ENCODE results near the gene COMMD9. TPM values are rescaled to one million over a fixed set of nuclear protein-coding genes. Genes with fewer than 3 reads are reported as not detected.

COMMD9 gene
- total RNA-seq, 1 experiment from 2014 or later, result 70.8 TPM

DNA sequence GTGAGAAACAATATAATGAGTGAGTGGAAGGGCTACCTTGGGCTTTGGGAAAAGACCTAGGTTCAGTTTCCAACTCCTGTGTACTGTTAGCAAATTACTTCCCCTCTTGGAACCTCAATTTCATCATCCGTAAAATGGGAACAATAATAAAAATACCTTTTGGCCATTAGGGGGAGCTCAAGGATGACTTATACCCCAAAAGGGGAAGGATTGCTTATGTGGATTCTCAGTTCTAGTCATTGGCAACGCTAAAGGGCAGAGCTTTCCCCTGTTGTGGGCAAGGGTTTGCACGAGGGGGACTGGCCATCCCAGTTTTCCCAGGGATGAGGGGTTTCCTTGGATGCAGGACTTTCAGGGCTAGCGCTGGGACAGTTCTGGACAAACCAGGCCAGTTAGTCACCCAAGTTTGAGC is 3.1 kb upstream of the COMMD9 start:
- Histone ChIP-seq H3K4me2 (ENCODE audit: low read length) (no peak overlapping the region), H3K4me1 (ENCODE audit: insufficient read depth, low read length) (peaks cover 8% of the 10 kb centered on the region; the same call in 1 of the 2 replicates), H3K36me3 (ENCODE audit: low read depth, low read length) (no peaks in the 10 kb centered on the region; the same call in 1 of the 2 replicates), H3K9me3 (ENCODE audit: low read length) (no peaks in the 10 kb centered on the region), H3K9ac (ENCODE audit: low read length) (no peak overlapping the region), H3K4me3 (ENCODE audit: low read length) (no peak overlapping the region), H3K27ac (ENCODE audit: low read length) (no peak overlapping the region), H2AFZ (ENCODE audit: low read length) (no peak overlapping the region), H3K79me2 (ENCODE audit: low read length) (0 out of 2 replicates have a peak, but pooled peaks cover 5% of the 10 kb centered on the region), H3F3A (ENCODE audit: low read length, unreplicated experiment) (no peaks in the 10 kb centered on the region), H4K20me1 (ENCODE audit: low read length) (no peaks in the 10 kb centered on the region), H3K27me3 (ENCODE audit: low read length) (no peaks in the 10 kb centered on the region), H3K9me2 (replicated peaks; ENCODE audit: low read length) (no peaks in the 10 kb centered on the region)
- ATAC-seq, result no peak
- POLR2A ChIA-PET (ENCODE audit: unreplicated experiment), result no interaction called here
- TF ChIP-seq, protein P1, sequence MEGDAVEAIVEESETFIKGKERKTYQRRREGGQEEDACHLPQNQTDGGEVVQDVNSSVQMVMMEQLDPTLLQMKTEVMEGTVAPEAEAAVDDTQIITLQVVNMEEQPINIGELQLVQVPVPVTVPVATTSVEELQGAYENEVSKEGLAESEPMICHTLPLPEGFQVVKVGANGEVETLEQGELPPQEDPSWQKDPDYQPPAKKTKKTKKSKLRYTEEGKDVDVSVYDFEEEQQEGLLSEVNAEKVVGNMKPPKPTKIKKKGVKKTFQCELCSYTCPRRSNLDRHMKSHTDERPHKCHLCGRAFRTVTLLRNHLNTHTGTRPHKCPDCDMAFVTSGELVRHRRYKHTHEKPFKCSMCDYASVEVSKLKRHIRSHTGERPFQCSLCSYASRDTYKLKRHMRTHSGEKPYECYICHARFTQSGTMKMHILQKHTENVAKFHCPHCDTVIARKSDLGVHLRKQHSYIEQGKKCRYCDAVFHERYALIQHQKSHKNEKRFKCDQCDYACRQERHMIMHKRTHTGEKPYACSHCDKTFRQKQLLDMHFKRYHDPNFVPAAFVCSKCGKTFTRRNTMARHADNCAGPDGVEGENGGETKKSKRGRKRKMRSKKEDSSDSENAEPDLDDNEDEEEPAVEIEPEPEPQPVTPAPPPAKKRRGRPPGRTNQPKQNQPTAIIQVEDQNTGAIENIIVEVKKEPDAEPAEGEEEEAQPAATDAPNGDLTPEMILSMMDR (conservative IDR thresholded peaks at IDR 0.05; ENCODE audit: low read depth, low read length), result peak; percentile 81
- TF ChIP-seq EZH2phosphoT487 (IDR thresholded peaks at IDR 0.05; ENCODE audit: borderline replicate concordance, low read length), result no peak
- no TSS peak for BruUV-seq (replicated peaks)
- CTCF ChIA-PET, result interaction anchor here (1.1 to 2.4 kb wide), 3 partner anchors 8 to 201 kb away, joined by 3 to 11 read pairs (median 8); no protein-coding TSS in a partner anchor
- DNase-seq, result peak; percentile 67
- intact Hi-C loops (cut with micrococcal nuclease), result loop anchor here (1.0 to 5.0 kb wide), 2 partner anchors 186 to 200 kb away; no protein-coding TSS in a partner anchor

GRCh38 chr11:36288442-36289225 is 590 bp downstream of the COMMD9 start:
- peak overlapping the region; percentile 94 for H3K4me2 ChIP-seq (ENCODE audit: low read length)
- intact Hi-C loops (cut with micrococcal nuclease), result no loop called here
- H3K79me2 ChIP-seq (ENCODE audit: low read length), result peaks cover 22% of the 10 kb centered on the region
- no peaks in the 10 kb centered on the region for H3F3A ChIP-seq (ENCODE audit: low read length, unreplicated experiment)
- peak overlapping the region; percentile 95 for H2AFZ ChIP-seq (ENCODE audit: low read length)
- H3K4me1 ChIP-seq (ENCODE audit: insufficient read depth, low read length), result peaks cover 8% of the 10 kb centered on the region; the same call in 1 of the 2 replicates
- TF ChIP-seq, protein P1 (conservative IDR thresholded peaks at IDR 0.05; ENCODE audit: low read depth, low read length), result no peak
- TF ChIP-seq EZH2 (IDR thresholded peaks at IDR 0.05; ENCODE audit: low read length, unreplicated experiment), result no peak
- no peak for TF ChIP-seq EZH2phosphoT487 (IDR thresholded peaks at IDR 0.05; ENCODE audit: borderline replicate concordance, low read length)
- DNase-seq, result no peak
- H3K9me2 ChIP-seq (replicated peaks; ENCODE audit: low read length), result no peaks in the 10 kb centered on the region
- peak overlapping the region; percentile 70 for H3K9ac ChIP-seq (ENCODE audit: low read length)
- H3K27me3 ChIP-seq (ENCODE audit: low read length), result no peaks in the 10 kb centered on the region
- no peaks in the 10 kb centered on the region for H3K9me3 ChIP-seq (ENCODE audit: low read length)
- H3K4me3 ChIP-seq (ENCODE audit: low read length), result peak overlapping the region; percentile 89
- ChIA-PET POLR2A (ENCODE audit: unreplicated experiment) (interaction anchor here (0.7 kb wide), 1 partner anchor 51 kb away, joined by 3 read pairs; no protein-coding TSS in a partner anchor), CTCF (no interaction called here)
- no peak for ATAC-seq
- H4K20me1 ChIP-seq (ENCODE audit: low read length), result no peaks in the 10 kb centered on the region
- H3K36me3 ChIP-seq (ENCODE audit: low read depth, low read length), result no peaks in the 10 kb centered on the region; the same call in 1 of the 2 replicates
- TSS peak; percentile 78 for BruUV-seq (replicated peaks)
- H3K27ac ChIP-seq (ENCODE audit: low read length), result no peak overlapping the region

DNA sequence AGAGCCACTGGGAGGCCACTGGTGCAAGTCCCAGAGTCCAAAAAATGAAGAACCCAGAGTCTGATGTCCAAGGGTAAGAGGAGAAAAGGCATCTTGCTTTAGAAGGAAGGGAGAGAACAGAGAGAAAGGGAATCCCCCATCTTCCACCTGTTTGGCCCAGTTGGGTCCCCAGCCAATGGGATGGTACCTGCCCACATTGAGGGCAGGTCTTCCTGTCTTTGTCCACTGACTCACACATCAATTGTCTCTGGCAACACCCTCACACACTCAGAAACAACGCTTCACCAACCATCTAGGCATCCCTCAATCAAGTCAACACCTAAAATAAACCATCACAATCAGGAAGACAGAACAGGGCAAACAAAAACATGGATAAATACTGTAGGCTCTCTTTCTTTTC is 6.3 kb downstream of the COMMD9 start:
- ATAC-seq, result no peak
- Histone ChIP-seq H3K4me1 (ENCODE audit: insufficient read depth, low read length) (peaks cover 2% of the 10 kb centered on the region; the same call in 1 of the 2 replicates), H3K9ac (ENCODE audit: low read length) (no peak overlapping the region), H3K27ac (ENCODE audit: low read length) (no peak overlapping the region), H3K36me3 (ENCODE audit: low read depth, low read length) (no peaks in the 10 kb centered on the region), H3K9me2 (replicated peaks; ENCODE audit: low read length) (no peaks in the 10 kb centered on the region), H3K4me2 (ENCODE audit: low read length) (no peak overlapping the region), H3K9me3 (ENCODE audit: low read length) (no peaks in the 10 kb centered on the region), H3K27me3 (ENCODE audit: low read length) (no peaks in the 10 kb centered on the region), H2AFZ (ENCODE audit: low read length) (no peak overlapping the region), H3K4me3 (ENCODE audit: low read length) (no peak overlapping the region), H3K79me2 (ENCODE audit: low read length) (peaks cover 40% of the 10 kb centered on the region), H4K20me1 (ENCODE audit: low read length) (peaks cover 6% of the 10 kb centered on the region; the same call in 1 of the 2 replicates), H3F3A (ENCODE audit: low read length, unreplicated experiment) (no peaks in the 10 kb centered on the region)
- BruUV-seq (replicated peaks), result no TSS peak
- intact Hi-C loops (cut with micrococcal nuclease), result no loop called here
- DNase-seq, result no peak
- POLR2A ChIA-PET (ENCODE audit: unreplicated experiment), result no interaction called here
- CTCF ChIA-PET, result no interaction called here
- TF ChIP-seq EZH2 (IDR thresholded peaks at IDR 0.05; ENCODE audit: low read length, unreplicated experiment), result no peak
- TF ChIP-seq EZH2phosphoT487 (IDR thresholded peaks at IDR 0.05; ENCODE audit: borderline replicate concordance, low read length), result no peak
- TF ChIP-seq, protein P1 (conservative IDR thresholded peaks at IDR 0.05; ENCODE audit: low read depth, low read length), result no peak
